GM18907 (cell line): ENCODE data around the gene EPC1.
"Not testable (repeated sequence)": the region's sequence is repeated elsewhere in the genome, so short reads cannot be mapped to it uniquely, and the experiment has no call there.

ENCODE experiments used
- ATAC-seq: cut with Tn5 transposase; IDR thresholded peaks from one replicate; pipeline ENCODE4 v1.9.1; 2021; ENCODE audit warnings: mild to moderate bottlenecking, moderate library complexity; ENCODE audit not compliant: unreplicated experiment

Gene EPC1

GRCh38 chr10:32240471-32240870, 106.5 kb downstream of the EPC1 start:
- no peak for ATAC-seq

- no peak for ATAC-seq
Measured at GRCh38 chr10:32239769-32240168, 107.2 kb downstream of the EPC1 start.

- ATAC-seq = no peak
Measured at GRCh38 chr10:32237644-32238345, 109.2 kb downstream of the EPC1 start.

- ATAC-seq = no peak
Measured at GRCh38 chr10:32234471-32234870, 112.5 kb downstream of the EPC1 start.

- not testable (repeated sequence) for ATAC-seq
Measured at GRCh38 chr10:32233375-32233774, 113.6 kb downstream of the EPC1 start.

GRCh38 chr10:32232378-32232777, 114.6 kb downstream of the EPC1 start:
- no peak for ATAC-seq

- ATAC-seq = not testable (repeated sequence)
Measured at GRCh38 chr10:32229788-32230187, 117.2 kb downstream of the EPC1 start.

- ATAC-seq = no peak
Measured at GRCh38 chr10:32229170-32229569, 117.8 kb downstream of the EPC1 start.

GRCh38 chr10:32227802-32228201, 119.2 kb downstream of the EPC1 start:
- ATAC-seq = no peak

GRCh38 chr10:32226624-32227023, 120.3 kb downstream of the EPC1 start:
- no peak for ATAC-seq

- ATAC-seq = no peak
Measured at GRCh38 chr10:32225976-32226375, 121.0 kb downstream of the EPC1 start.

GRCh38 chr10:32222376-32222775, 124.6 kb downstream of the EPC1 start:
- ATAC-seq = not testable (repeated sequence)

- not testable (repeated sequence) for ATAC-seq
Measured at GRCh38 chr10:32219156-32219555, 127.8 kb downstream of the EPC1 start.

GRCh38 chr10:32218206-32219044, 128.5 kb downstream of the EPC1 start:
- ATAC-seq = not testable (repeated sequence)
